Ascending aorta (tissue), 2 donors: ENCODE results near the gene ESAM. TPM values are rescaled to one million over a fixed set of nuclear protein-coding genes. Genes with fewer than 3 reads are reported as not detected.

Experiments
- DNase-seq, 2 donors: peaks; one replicate each; pipeline ENCODE4 v3.0.0-alpha.2; 2019; ENCODE audit warnings: low spot score in 2 of 2
- H3K27ac ChIP-seq, 2 donors: fragments of 200-600 bp; sonication (generic); one replicate each; pipeline ENCODE4 v1.5.1; 2016 to 2017; ENCODE audit warnings: mild to moderate bottlenecking in 1 of 2
- H3K27me3 ChIP-seq: fragments of 200-600 bp; sonication (generic); one replicate; pipeline ENCODE4 v1.5.1; 2017
- H3K36me3 ChIP-seq, 2 donors: fragments of 200-600 bp; sonication (generic); one replicate each; pipeline ENCODE4 v1.5.1; 2016
- H3K4me1 ChIP-seq, 2 donors: fragments of 200-600 bp; sonication (generic); one replicate each; pipeline ENCODE4 v1.5.1; 2016 to 2017; ENCODE audit warnings: mild to moderate bottlenecking in 1 of 2
- H3K4me3 ChIP-seq, 2 donors: fragments of 200-600 bp; sonication (generic); one replicate each; pipeline ENCODE4 v1.5.1; 2016 to 2017; ENCODE audit warnings: mild to moderate bottlenecking in 1 of 2
- H3K9me3 ChIP-seq, 2 donors: fragments of 200-600 bp; sonication (generic); one replicate each; pipeline ENCODE4 v1.5.1; 2016
- intact Hi-C: fragments of 100-400 bp; cut with DNase I; formaldehyde crosslinking; loops from one replicate; pipeline ENCODE4 v1.15.1; 2023
- total RNA-seq: library from RNA; depleted of rRNA; stranded (reverse); fragments of >200 nt; gene quantifications from one replicate; pipeline ENCODE4 v1.1.0, GENCODE V29; 2016
- TF ChIP-seq, protein P1 (sequence below), 3 experiments: fragments of 200-600 bp in 2 of 3; fragments of 450-650 bp in 1 of 3; sonication (generic) in 2 of 3; IDR thresholded peaks; one replicate each; pipeline ENCODE4 v1.5.1; 2016 to 2019; ENCODE audit warnings: antibody characterized with exemption in 3 of 3, mild to moderate bottlenecking in 1 of 3, moderate library complexity in 1 of 3

The ESAM gene
- total RNA-seq, 1 donor from 2014 or later = 257 TPM

DNA sequence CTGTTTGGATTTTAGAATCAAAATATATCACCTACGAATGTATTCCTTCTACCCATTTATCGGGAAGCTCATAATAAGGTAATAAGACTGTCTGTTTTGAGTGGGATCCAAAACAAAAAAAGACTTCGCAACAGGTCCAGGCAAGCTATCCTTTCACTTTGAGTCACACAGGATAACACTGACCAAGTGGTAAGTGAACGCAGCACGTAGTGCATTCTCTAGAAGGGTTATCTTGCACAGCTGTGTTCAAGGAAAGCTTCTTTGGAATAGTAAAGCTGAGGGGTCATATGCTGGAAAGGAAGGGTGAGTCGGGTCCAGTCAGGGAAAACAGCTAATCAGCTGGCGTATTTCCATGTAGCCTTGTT is 44.7 kb downstream of the ESAM start:
- Histone ChIP-seq H3K27ac (peak overlapping the region; percentile 51 to 65), H3K27me3 (no peaks in the 10 kb centered on the region), H3K4me3 (peak overlapping the region; percentile 48 to 64), H3K4me1 (peaks cover 0 to 8% of the 10 kb centered on the region in 2 donors), H3K36me3 (no peaks in the 10 kb centered on the region), H3K9me3 (no peaks in the 10 kb centered on the region)
- TF ChIP-seq, protein P1, sequence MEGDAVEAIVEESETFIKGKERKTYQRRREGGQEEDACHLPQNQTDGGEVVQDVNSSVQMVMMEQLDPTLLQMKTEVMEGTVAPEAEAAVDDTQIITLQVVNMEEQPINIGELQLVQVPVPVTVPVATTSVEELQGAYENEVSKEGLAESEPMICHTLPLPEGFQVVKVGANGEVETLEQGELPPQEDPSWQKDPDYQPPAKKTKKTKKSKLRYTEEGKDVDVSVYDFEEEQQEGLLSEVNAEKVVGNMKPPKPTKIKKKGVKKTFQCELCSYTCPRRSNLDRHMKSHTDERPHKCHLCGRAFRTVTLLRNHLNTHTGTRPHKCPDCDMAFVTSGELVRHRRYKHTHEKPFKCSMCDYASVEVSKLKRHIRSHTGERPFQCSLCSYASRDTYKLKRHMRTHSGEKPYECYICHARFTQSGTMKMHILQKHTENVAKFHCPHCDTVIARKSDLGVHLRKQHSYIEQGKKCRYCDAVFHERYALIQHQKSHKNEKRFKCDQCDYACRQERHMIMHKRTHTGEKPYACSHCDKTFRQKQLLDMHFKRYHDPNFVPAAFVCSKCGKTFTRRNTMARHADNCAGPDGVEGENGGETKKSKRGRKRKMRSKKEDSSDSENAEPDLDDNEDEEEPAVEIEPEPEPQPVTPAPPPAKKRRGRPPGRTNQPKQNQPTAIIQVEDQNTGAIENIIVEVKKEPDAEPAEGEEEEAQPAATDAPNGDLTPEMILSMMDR (IDR thresholded peaks at IDR 0.05) = no peak
- intact Hi-C loops = loop anchor here (5.0 kb wide), 1 partner anchor 40 kb away; no protein-coding TSS in a partner anchor
- DNase-seq = no peak

DNA sequence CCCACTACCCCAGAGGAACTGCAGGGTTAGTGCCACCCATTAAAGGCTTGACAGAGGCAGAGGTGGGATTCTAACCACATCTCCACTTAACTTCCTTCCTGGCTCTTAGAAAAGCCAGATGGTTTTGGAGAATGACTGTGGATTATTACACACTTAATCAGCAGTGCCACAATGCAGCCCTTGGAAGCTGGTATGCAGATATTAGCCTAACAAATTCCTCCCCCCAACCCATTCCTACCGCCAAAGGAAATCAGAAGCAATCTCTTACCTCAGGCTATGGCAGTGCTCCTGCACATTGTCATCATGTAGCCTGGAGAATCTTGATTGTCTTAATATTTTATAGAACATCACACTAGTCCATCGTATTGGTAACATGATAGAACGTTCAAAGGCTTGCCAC is 45.5 kb downstream of the ESAM start:
- no peaks in the 10 kb centered on the region for H3K27me3 ChIP-seq
- no peaks in the 10 kb centered on the region for H3K36me3 ChIP-seq
- intact Hi-C loops = loop anchor here (5.0 kb wide), 1 partner anchor 39 kb away; no protein-coding TSS in a partner anchor
- no peak overlapping the region for H3K27ac ChIP-seq
- H3K9me3 ChIP-seq = no peaks in the 10 kb centered on the region
- no peak for DNase-seq
- TF ChIP-seq, protein P1 (IDR thresholded peaks at IDR 0.05) = no peak
- peaks cover 0 to 8% of the 10 kb centered on the region in 2 donors for H3K4me1 ChIP-seq
- no peak overlapping the region for H3K4me3 ChIP-seq

DNA sequence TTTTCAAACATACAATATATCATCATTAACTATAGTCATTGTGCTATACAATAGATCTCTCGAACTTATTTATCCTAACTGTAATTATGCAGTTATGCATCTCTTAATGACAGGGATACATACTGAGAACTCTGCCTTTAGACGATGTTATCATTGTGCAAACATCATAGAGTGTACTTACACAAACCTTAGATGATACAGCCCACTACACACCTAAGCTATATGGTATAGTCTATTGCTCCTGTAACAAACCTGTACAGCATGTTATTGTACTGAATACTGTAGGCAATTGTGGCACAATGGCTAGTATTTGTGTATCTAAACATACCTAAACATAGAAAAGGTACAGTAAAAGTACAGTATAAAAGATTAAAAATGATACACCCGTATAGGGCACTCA is 49.7 kb downstream of the ESAM start:
- H3K36me3 ChIP-seq = no peaks in the 10 kb centered on the region
- intact Hi-C loops = no loop called here
- H3K9me3 ChIP-seq = peaks cover 0 to 10% of the 10 kb centered on the region in 2 donors
- H3K4me3 ChIP-seq = no peak overlapping the region
- no peaks in the 10 kb centered on the region for H3K4me1 ChIP-seq
- no peak for DNase-seq
- H3K27me3 ChIP-seq = no peaks in the 10 kb centered on the region
- no peak overlapping the region for H3K27ac ChIP-seq
- TF ChIP-seq, protein P1 (IDR thresholded peaks at IDR 0.05) = no peak

GRCh38 chr11:124707829-124708228 is 54.3 kb downstream of the ESAM start:
- intact Hi-C loops = no loop called here
- H3K27ac ChIP-seq = no peak overlapping the region
- H3K36me3 ChIP-seq = no peaks in the 10 kb centered on the region
- TF ChIP-seq, protein P1 (IDR thresholded peaks at IDR 0.05) = no peak
- DNase-seq = no peak
- H3K4me3 ChIP-seq = no peak overlapping the region
- H3K4me1 ChIP-seq = no peaks in the 10 kb centered on the region
- peaks cover 0 to 10% of the 10 kb centered on the region in 2 donors for H3K9me3 ChIP-seq
- no peaks in the 10 kb centered on the region for H3K27me3 ChIP-seq

Other genes with a start within 250 kb of the ESAM start
- not detected for gene OR8B12, start 218.6 kb downstream of the ESAM start, total RNA-seq
- not detected for gene OR8A1, start 192.3 kb downstream of the ESAM start, total RNA-seq
- gene PANX3, start 150.9 kb downstream of the ESAM start, total RNA-seq = not detected
- 21.2 TPM for gene TBRG1, start 139.4 kb downstream of the ESAM start, total RNA-seq
- gene SIAE, start 88.6 kb downstream of the ESAM start, total RNA-seq = 4.8 TPM
- not detected for gene SPA17, start 88.4 kb downstream of the ESAM start, total RNA-seq
- 5.3 TPM for gene NRGN, start 22.3 kb downstream of the ESAM start, total RNA-seq
- gene VSIG2, start 10.0 kb downstream of the ESAM start, total RNA-seq = not detected
- 21.4 TPM for gene MSANTD2, start 38.1 kb upstream of the ESAM start, total RNA-seq
- 37.5 TPM for gene ROBO3, start 103.1 kb upstream of the ESAM start, total RNA-seq
- 51.5 TPM for gene ROBO4, start 135.6 kb upstream of the ESAM start, total RNA-seq
- gene HEPN1, start 157.0 kb upstream of the ESAM start, total RNA-seq = not detected
- gene HEPACAM, start 173.8 kb upstream of the ESAM start, total RNA-seq = not detected
- gene CCDC15, start 191.9 kb upstream of the ESAM start, total RNA-seq = not detected